Heart right ventricle (tissue), 16 donors: ENCODE measurements around the gene CPNE2. TPM values are rescaled to one million over a fixed set of nuclear protein-coding genes. Genes with fewer than 3 reads are reported as not detected.

Experiments
- ATAC-seq, 8 donors: fragments of 200-7000 bp; cut with Tn5 transposase; one replicate each; pipeline ENCODE4 v1.9.1; 2020; ENCODE audit warnings: mild to moderate bottlenecking in 8 of 8, moderate library complexity in 8 of 8, moderate number of reproducible peaks in 1 of 8
- DNase-seq, 2 donors: peaks; one replicate each; pipeline ENCODE4 v3.0.0-alpha.2; 2020
- H3K27ac ChIP-seq, 10 donors: fragments of 200-600 bp; sonication (generic) in 2 of 10; one replicate each; pipeline versions ENCODE4 v1.5.0 to v1.8.0; 2020 to 2022; ENCODE audit warnings: mild to moderate bottlenecking in 3 of 10
- H3K27me3 ChIP-seq, 7 donors: fragments of 200-600 bp; one replicate each; pipeline ENCODE4 v1.8.0; 2021 to 2022; ENCODE audit warnings: mild to moderate bottlenecking in 2 of 7
- H3K36me3 ChIP-seq, 9 donors: fragments of 200-600 bp; sonication (generic) in 1 of 9; one replicate each; pipeline versions ENCODE4 v1.5.0 to v1.8.0; 2020 to 2022; ENCODE audit warnings: mild to moderate bottlenecking in 2 of 9
- H3K4me1 ChIP-seq, 9 donors: fragments of 200-600 bp; sonication (generic) in 1 of 9; one replicate each; pipeline versions ENCODE4 v1.5.0 to v1.8.0; 2020 to 2022; ENCODE audit warnings: mild to moderate bottlenecking in 4 of 9
- H3K4me3 ChIP-seq, 10 donors: fragments of 200-600 bp; sonication (generic) in 2 of 10; one replicate each; pipeline versions ENCODE4 v1.5.0 to v1.8.0; 2020 to 2022; ENCODE audit warnings: mild to moderate bottlenecking in 7 of 10, moderate library complexity in 2 of 10
- H3K9me3 ChIP-seq, 11 donors: fragments of 200-600 bp in 10 of 11; sonication (generic) in 2 of 11; one replicate each; pipeline versions ENCODE4 v1.5.0 to v1.8.0; 2013 to 2022; ENCODE audit warnings: mild to moderate bottlenecking in 2 of 11, control low read depth in 1 of 11, moderate library complexity in 1 of 11
- WGBS, 2 donors: extraction: QIAGEN DNeasy Blood & Tissue Kit; methylation state at CpG; one replicate each; pipeline ENCODE4 v1.1.7; 2013; ENCODE audit warnings: inconsistent platforms in 1 of 2; 5-methylcytosine and 5-hydroxymethylcytosine counted together
- intact Hi-C, 10 donors: fragments of 100-400 bp; cut with DNase I; formaldehyde crosslinking; loops; one replicate each; pipeline versions ENCODE4 v1.11.1 to v1.14.2; 2022
- polyA plus RNA-seq, 2 donors: library from polyadenylated mRNA; stranded (reverse); fragments of 200-250 nt; gene quantifications; one replicate each; pipeline ENCODE4 v1.2.3, GENCODE V29; 2013
- total RNA-seq, 10 donors: library from RNA; stranded (reverse); fragmentation: NEBNext Ultra II Directional in 3 of 10; extraction: Animal tissue kit (Norgen Biotek cat#: 25700) in 3 of 10; gene quantifications; one replicate each; pipeline versions ENCODE4 v1.2.1 to v1.2.4, GENCODE V29; 2021 to 2023
- TF ChIP-seq, protein P1 (sequence below), 9 donors: fragments of 200-600 bp; sonication (generic) in 2 of 9; IDR thresholded peaks; one replicate each; pipeline versions ENCODE4 v1.5.0 to v1.8.0; 2021 to 2022; ENCODE audit warnings: antibody characterized with exemption in 9 of 9, mild to moderate bottlenecking in 5 of 9, moderate library complexity in 1 of 9
- donor health status: Arrhythmogenic right ventricular cardiomyopathy.
- donor health status: ischemic (EF 13 %, LVEDD 7.1; RV severe dilation, severe dysfunction).
- donor health status: healthy with polysubstance abuse.
- donor health status: DM: no; HTN: yes; CAD: no.
- donor health status: DM: no; HTN: no; CAD: no.
- donor health status: ischemic (EF 25% LVEDD 6.9; RV normal size, moderate dysfunction).
- donor health status: ischemic (EF 25% LVEDD 5.7; RV mildly dilated, moderate dysfunction).
- donor health status: healthy.
- donor health status: DM: yes; HTN: yes; CAD: no.
- donor health status: Ischemic cardiomyopathy.
- donor health status: ischemic (EF 35%, LVEDD 5.7; RV mildly dilated, moderate dysfunction).
- donor health status: nonischemic (EF 11% LVEDD 7.7; RV severe dilation, severe dysfunction).
- donor health status: DM: yes; HTN: yes; CAD: no.
- donor health status: PGD.
- donor health status: ischemic (EF 29% LVEDD 5.4; RV normal size, mild dysfunction).
- donor health status: nonischemic (EF 23%, LVEDD 6.1; RV moderate dilation, normal function).

Gene CPNE2
- total and polyA plus RNA-seq, 12 donors, result 6.5 to 32.1 (median 11.0) TPM

DNA sequence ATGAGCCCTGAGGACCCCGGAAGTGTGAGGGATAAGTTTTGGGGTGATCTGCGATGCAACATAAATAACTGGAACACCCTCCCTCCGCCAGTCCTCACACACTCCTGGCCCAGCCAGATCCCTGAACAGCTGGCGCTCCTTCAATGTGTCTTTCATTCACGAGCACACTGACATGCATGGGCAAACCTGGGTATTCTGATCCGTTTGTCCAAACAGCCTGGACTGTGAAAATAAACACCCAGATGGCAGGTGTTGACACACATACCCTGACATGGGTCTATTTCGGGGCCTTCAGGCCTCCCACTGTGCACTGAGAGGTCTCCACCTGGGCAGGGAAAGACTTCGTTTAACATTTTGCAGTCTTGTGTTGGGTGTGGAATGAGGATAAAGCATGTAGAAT is 3.0 kb upstream of the CPNE2 start:
- TF ChIP-seq, protein P1, sequence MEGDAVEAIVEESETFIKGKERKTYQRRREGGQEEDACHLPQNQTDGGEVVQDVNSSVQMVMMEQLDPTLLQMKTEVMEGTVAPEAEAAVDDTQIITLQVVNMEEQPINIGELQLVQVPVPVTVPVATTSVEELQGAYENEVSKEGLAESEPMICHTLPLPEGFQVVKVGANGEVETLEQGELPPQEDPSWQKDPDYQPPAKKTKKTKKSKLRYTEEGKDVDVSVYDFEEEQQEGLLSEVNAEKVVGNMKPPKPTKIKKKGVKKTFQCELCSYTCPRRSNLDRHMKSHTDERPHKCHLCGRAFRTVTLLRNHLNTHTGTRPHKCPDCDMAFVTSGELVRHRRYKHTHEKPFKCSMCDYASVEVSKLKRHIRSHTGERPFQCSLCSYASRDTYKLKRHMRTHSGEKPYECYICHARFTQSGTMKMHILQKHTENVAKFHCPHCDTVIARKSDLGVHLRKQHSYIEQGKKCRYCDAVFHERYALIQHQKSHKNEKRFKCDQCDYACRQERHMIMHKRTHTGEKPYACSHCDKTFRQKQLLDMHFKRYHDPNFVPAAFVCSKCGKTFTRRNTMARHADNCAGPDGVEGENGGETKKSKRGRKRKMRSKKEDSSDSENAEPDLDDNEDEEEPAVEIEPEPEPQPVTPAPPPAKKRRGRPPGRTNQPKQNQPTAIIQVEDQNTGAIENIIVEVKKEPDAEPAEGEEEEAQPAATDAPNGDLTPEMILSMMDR (IDR thresholded peaks at IDR 0.05), result no peak
- ATAC-seq, result no peak
- WGBS, 2 donors, result 79 to 85% methylated on average over 8 of the region's 8 CpGs
- Histone ChIP-seq H3K4me1 (peaks cover 3 to 41% (median 24%) of the 10 kb centered on the region in 9 donors), H3K36me3 (no peaks in the 10 kb centered on the region), H3K27ac (no peak overlapping the region), H3K27me3 (no peaks in the 10 kb centered on the region), H3K9me3 (no peaks in the 10 kb centered on the region), H3K4me3 (no peak overlapping the region)
- intact Hi-C loops, result loop anchor here in 5 of 10 donors (5.0 to 10.0 kb wide), 4 partner anchors 78 to 335 kb away; partner anchors contain the start of gene PLLP (in 1 of the 5)
- no peak for DNase-seq

DNA sequence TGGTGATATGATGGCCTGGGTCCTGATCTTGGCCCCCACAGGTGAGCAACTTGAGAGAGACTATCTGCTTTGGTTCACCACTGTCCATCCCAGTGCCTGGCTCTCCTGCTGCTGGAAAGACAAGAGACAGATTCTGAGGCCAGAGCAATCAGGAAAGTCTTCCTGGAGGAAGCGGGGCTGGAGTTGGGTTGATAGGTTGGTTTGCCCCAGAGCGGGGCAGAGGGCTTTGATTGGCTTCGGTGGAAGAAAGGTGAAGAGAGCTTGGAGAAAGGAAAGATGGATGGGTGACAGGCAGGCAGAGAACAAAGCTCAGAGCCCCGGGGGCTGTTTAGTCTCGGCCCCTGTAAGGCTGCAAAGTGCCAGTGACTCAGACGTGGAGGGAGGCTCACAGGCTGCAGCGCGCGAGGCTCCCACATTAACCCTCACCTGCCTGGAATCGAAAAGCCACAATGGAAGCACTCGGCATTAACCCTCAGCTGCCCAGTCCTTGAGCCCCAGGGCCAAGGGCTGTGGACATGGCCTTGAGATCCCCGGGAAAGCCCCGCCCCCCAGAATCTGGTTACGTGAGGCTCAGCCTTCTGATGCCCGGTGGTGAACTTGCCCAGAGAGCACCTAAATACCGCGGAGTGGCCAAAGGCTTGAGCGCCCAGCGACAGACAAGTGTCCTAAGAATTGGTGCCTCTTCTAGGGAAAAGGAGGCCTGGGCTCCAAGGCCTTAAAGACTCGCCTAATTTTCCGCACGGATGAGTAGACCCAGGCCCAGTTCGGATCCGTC is 996 bp upstream of the CPNE2 start:
- peak overlapping the region in 9 of 10 donors; percentile 71 to 97 (median 83) for H3K4me3 ChIP-seq
- ATAC-seq (peak in 5 of 8 donors; percentile 8 to 34 (median 24)), DNase-seq (peak; percentile 36)
- H3K27me3 ChIP-seq, result no peaks in the 10 kb centered on the region
- peaks cover 10 to 38% (median 30%) of the 10 kb centered on the region in 9 donors for H3K4me1 ChIP-seq
- intact Hi-C loops, result loop anchor here in 5 of 10 donors (2.0 to 10.0 kb wide), 5 partner anchors 53 to 77 kb away; no protein-coding TSS in a partner anchor
- 19% methylated on average over 23 to 24 of the region's 24 CpGs for WGBS, 2 donors
- TF ChIP-seq, protein P1 (IDR thresholded peaks at IDR 0.05), result no peak
- H3K36me3 ChIP-seq, result peaks cover 0 to 8% (median 0%) of the 10 kb centered on the region in 9 donors
- no peaks in the 10 kb centered on the region for H3K9me3 ChIP-seq
- H3K27ac ChIP-seq, result peak overlapping the region in 9 of 10 donors; percentile 65 to 93 (median 90)

DNA sequence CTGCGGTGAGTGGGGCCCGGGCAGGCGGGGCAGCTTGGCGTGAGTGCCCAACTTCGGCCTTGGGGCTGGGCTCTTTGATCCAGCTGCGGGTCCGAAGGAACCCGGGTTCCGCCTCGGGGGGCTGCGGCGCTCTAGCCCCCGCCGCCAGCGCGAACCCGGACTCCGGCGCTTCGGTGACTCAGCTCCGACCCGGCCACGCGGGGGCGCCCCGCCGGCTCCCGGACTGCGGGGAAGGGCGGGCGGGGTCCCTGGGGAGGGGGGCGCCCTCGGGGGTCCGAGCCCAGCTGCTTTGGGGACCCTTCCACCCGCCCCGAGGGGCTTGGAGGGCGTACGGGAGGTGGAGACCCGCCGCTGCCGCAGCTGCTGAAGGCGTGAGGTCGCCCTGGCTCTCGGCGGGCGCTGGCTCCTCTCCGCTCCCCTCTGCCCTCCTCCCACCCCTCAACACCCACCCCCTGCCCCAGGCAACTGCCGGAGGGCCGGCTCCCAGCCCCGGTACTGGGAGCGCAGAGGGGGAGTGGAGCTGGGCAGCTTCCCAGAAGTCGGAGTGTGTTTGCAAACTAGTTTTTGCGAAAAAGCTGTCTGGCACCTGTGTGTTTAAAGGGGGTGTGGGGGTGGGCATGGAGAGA is 516 bp downstream of the CPNE2 start:
- ATAC-seq, result peak; percentile 26 to 59 (median 42)
- Histone ChIP-seq H3K27me3 (no peaks in the 10 kb centered on the region), H3K36me3 (peaks cover 0 to 8% (median 0%) of the 10 kb centered on the region in 9 donors), H3K27ac (peak overlapping the region; percentile 77 to 93 (median 88)), H3K4me3 (peak overlapping the region; percentile 47 to 97 (median 83)), H3K4me1 (peaks cover 10 to 45% (median 31%) of the 10 kb centered on the region in 9 donors), H3K9me3 (no peaks in the 10 kb centered on the region)
- TF ChIP-seq, protein P1 (IDR thresholded peaks at IDR 0.05), result peak; percentile 42 to 79 (median 70)
- DNase-seq, result peak in 1 of 2 donors; percentile 61
- intact Hi-C loops, result loop anchor here in 4 of 10 donors (1.0 to 10.0 kb wide), 5 partner anchors 52 to 74 kb away; no protein-coding TSS in a partner anchor
- 0% methylated on average over 45 to 52 of the region's 53 CpGs for WGBS, 2 donors
